ENCODE measurements around the gene GET4. TPM values are rescaled to one million over a fixed set of nuclear protein-coding genes. Genes with fewer than 3 reads are reported as not detected.

Gene GET4
- total RNA-seq, 1 donor from 2014 or later, result 30.3 TPM

GRCh38 chr7:898855-899681 lies 22.7 kb downstream of the GET4 start:
- DNase-seq (ENCODE audit: low read depth in 2 of 2), result no peak

DNA sequence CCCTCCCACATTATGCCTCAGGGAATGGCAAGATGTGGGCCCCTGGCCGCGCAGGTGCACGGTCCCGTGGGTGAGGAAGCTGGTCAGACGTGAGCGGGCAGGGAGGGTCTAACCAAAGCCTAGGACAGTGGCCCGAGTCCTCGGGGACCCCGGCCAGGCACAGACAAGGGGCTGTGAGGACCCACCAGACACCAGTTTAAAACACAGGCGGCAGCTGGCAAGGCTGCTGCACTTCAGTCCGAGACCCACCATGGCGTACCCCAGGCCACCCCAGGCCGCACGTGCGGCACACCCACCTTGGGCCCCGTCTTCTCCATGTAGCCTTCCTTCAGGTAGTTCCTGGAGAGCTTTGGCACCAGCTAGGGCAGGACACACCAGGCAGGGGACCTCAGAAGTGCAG lies 23.5 kb downstream of the GET4 start:
- no peak for DNase-seq (ENCODE audit: low read depth in 2 of 2)

GRCh38 chr7:900331-901040 lies 24.1 kb downstream of the GET4 start:
- DNase-seq (ENCODE audit: low read depth in 2 of 2), result no peak

DNA sequence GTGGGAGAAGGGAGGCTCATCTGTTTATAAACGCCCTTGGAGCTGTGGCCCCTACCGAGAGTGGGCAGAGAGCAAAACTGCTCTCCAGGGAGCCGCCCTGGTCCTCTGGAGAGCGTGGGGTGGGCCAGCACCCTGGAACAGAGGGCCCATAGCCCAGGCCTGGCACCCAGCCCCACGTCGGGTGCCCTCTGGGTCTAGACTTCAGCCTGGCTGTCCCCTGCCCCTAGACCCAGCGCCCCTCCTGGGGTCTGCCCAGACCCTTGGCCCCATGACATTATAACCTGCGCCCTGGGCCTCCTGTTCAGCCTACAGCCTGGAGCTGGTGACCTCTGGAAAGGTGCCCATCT lies 24.7 kb downstream of the GET4 start:
- DNase-seq (ENCODE audit: low read depth in 2 of 2), result no peak

GRCh38 chr7:901388-902154 lies 25.2 kb downstream of the GET4 start:
- peak; percentile 21 to 80 for DNase-seq (ENCODE audit: low read depth in 2 of 2)

DNA sequence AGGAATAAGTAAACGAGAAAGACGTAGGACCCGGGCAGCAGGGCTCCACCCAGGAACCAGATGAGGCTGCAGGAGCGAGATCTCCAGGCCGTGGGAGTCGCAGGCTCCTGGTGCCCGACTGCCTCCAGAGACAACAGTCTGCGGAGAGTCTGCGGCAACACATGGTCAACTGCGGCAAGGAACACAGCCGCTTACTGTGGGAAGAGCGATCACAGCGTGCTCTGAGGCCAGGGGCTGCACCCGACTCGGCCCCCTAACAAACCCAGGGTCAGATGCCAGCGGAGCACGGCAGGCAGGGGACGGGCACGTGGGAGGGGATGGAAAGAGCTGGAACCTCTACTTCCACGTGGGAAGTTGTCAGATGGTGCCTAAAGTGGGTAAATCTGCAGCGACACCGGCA lies 26.6 kb downstream of the GET4 start:
- no peak for DNase-seq (ENCODE audit: low read depth in 2 of 2)

- DNase-seq (ENCODE audit: low read depth in 2 of 2), result no peak
Observed at GRCh38 chr7:903921-904755, 27.8 kb downstream of the GET4 start.

DNA sequence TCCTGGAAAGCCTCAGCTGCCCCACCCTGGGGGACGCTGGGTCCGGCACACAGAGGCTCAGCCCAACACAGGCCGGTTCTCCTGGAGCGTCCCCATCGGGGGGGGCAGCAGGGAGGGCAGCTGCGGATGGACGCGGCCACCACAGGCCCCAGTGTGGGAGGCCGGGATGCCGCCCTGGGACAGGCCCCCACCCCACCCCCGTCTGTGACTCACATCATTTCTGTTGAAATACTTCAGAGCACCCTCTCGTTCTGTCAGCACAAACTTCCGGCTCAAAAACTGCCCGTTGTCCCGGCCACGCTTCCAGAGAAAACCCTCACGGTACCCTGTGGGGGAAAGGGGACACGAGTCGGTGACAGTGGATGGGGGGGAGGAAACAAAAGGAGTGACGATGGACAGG lies 28.5 kb downstream of the GET4 start:
- no peak for DNase-seq (ENCODE audit: low read depth in 2 of 2)

DNA sequence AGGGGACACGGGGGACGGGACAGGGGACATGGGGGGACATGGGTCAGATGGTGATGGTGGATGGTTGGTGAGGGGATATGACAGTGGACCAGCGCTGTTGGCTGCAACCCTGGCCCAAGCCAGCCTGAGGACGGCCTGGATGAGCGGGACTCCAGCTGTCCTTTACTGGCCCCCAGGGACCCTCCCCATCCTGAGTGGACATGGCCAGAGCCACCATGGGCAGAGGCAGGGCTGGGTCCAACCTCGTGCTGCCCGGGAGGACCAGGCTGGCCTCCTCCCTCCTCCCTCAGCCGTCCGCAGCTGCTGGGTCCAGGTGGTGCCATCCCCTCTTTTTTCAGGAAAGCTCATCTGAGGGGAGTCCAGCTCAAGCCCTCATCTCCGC lies 30.4 kb downstream of the GET4 start:
- no peak for DNase-seq (ENCODE audit: low read depth in 2 of 2)

GRCh38 chr7:907158-907980 lies 31.0 kb downstream of the GET4 start:
- DNase-seq (ENCODE audit: low read depth in 2 of 2), result no peak

DNA sequence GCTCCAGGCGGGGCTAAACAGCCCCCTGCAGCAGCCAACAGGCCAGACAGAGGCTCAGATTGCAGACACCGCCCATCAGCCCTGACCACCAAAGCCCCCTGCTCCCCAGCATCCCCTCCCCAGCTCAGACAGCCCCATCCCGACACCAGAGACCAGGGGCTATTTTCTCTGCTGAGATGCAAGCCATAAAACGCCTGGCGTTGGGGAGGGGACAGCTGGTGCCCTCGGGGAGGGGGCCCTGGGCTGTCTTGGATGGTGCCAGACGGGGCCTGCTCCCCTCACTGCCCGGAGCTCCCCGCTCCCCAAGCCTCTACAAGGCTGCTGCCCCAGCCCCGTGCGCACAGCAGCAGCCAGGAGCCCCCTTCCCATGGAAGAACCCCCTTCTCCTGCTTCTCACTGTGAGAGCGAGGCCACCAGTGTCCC lies 31.8 kb downstream of the GET4 start:
- no peak for DNase-seq (ENCODE audit: low read depth in 2 of 2)

GRCh38 chr7:908591-909357 lies 32.4 kb downstream of the GET4 start:
- DNase-seq (ENCODE audit: low read depth in 2 of 2), result peak in 1 of 2 donors; percentile 36

GRCh38 chr7:909358-910329 lies 33.3 kb downstream of the GET4 start:
- DNase-seq (ENCODE audit: low read depth in 2 of 2), result peak in 1 of 2 donors; percentile 16

GRCh38 chr7:910441-910861 lies 34.1 kb downstream of the GET4 start:
- no peak for DNase-seq (ENCODE audit: low read depth in 2 of 2)

DNA sequence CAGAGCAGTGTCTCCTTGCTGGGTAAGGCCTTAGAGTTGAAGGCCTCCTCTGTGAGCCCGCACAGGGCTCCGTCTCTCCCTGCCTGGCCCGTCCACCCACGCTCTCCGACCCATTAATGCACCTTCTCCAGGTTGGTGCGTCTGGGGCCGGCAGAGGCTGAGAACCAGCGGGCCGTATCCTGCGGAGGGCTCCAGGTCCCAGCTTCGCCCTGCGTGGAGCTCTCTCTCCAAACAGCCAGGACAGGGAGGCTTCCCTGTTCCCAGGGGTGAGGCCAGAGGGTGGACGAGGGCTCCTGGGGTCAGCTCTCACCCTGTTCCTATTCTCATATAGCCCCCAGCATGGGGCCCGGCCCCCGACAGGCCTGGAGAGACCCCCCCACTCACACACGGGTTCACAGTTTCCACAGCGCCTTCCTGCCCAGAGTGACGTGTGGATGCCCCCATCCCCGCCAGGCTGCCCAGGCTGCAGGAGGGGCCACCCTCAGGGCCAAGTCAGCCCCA lies 34.6 kb downstream of the GET4 start:
- no peak for DNase-seq (ENCODE audit: low read depth in 2 of 2)

GRCh38 chr7:911791-912480 lies 35.6 kb downstream of the GET4 start:
- no peak for DNase-seq (ENCODE audit: low read depth in 2 of 2)

DNA sequence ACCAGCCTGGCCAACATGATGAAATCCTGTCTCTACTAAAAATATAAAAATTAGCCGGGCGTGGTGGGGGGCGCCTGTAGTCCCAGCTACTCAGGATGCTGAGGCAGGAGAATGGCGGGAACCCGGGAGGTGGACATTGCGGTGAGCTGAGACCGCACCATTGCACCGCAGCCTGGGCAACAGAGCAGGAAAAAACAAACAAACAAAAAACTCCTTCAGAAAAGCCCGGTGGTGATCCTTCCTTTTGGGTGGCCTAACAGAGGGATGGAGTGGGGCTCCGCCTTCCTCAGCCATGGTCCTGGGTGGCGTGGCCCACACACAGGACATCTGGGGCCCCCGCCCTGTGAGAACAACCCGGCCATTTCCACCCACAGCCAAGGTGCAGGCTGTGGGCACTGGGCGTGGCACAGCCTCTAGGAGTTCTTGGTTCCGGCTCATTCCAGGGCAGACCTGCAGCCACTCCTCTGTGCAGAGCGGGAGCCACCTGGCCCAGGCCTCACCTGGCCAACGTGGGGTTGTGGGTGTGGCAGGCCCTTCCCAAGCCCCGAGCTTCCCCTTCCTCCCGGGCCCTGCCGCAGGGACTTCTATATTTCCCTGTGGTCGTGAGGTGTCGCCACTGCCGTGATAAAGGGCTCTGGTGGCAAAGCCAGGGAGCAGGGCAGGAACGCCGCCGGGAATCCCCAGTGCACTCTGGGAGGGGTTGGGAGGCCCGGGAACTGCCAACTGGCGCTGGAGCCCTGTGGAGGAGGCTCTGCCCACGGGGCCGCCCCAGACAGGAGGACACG lies 37.6 kb downstream of the GET4 start:
- no peak for DNase-seq (ENCODE audit: low read depth in 2 of 2)
